GM19043 (cell line): ENCODE data around the gene KLF15.

Experiments
- ATAC-seq: cut with Tn5 transposase; IDR thresholded peaks from one replicate; pipeline ENCODE4 v1.9.1; 2021; ENCODE audit warnings: low read depth; ENCODE audit not compliant: unreplicated experiment

The KLF15 gene

DNA sequence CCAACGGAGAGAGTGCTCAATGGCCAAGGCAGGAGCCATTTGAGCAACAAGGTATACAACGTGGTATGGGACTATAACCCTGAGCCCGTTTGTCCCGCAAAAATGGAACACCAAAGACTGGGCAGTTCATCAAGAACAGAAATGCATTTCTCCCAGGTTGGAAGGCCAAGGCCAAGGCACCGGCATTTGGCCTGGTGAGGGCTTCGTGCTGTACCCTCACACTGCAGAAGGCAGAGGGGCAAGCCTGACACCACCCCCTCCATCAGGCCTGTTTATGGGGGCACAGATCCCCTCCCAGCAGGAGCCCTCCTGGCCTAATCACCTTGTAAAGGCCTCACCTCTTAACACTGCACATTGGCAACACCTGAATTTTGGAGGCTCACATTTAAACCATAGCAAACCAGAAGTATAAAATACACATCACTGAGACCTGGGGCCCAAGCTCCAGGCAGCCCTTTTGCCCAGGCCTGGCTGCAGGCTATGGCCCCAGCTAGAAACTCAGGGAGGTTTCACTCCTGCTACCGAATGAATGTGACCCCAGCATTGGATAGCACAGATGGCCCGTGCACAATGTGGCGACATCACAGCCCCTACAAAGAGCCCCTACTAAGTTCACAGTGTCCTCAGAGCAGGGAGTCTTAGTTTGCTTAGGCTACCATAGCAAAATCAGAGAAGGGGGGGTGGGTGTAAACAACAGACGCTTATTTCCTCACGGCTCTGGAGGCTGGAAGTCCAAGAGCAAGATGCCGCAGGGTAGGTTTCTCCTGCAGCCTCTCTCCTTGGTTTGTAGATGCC, 47.1 kb downstream of the KLF15 start:
- ATAC-seq, result no peak

DNA sequence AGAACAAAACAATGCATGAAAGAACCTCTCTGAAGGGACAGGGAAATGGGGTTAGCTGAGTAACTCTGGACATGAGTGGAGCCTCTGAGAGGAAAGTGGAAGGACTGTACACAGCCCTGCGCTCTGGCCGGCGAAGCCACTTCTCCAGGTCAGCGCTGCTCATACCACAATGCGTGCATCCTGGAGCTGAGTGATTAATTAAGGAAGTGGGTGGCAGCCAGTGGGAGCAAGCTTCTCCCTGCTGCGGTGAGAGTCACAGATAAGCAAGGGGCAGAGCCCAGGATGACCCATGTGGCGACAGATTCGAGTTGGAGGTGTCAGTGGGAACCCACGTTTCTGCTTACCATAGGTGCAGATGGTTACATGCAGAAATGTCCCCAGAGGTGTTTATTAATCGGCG, 48.0 kb downstream of the KLF15 start:
- no peak for ATAC-seq

DNA sequence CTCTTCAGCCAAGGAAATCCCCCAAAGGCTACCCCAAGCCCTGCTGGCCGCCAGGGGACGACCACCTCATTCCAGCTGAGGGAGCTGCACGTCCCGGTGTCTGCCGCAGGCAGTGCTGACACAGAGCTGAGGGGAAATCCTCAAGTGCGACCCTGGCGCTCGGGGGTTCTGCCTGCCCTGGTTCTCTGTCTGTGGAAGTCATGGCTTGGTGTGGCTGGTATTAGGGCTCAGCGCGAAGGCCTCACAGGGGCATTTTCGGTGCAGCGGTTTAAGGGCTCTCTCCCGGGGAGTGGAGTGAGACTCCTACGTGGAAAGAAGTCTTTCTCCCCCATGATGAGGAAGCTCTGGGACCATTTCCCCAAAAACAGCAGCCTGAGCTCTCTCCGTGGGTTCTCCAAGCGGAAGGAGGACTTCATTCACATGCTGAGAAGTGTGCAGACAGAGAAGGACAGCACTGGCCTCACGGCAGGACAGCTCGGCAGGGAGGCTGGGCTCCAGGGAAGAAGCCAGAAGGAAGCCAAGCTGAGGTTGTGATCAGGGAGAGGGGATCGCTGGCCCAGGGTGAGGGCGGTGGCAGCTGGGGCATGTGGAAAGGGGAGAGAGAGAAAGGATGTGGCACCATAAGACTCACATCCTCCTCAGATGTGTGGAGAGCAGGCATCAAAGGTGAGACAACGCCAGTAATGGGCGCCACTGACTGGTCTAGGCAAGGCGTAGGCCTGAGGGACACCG, 48.6 kb downstream of the KLF15 start:
- ATAC-seq, result no peak

DNA sequence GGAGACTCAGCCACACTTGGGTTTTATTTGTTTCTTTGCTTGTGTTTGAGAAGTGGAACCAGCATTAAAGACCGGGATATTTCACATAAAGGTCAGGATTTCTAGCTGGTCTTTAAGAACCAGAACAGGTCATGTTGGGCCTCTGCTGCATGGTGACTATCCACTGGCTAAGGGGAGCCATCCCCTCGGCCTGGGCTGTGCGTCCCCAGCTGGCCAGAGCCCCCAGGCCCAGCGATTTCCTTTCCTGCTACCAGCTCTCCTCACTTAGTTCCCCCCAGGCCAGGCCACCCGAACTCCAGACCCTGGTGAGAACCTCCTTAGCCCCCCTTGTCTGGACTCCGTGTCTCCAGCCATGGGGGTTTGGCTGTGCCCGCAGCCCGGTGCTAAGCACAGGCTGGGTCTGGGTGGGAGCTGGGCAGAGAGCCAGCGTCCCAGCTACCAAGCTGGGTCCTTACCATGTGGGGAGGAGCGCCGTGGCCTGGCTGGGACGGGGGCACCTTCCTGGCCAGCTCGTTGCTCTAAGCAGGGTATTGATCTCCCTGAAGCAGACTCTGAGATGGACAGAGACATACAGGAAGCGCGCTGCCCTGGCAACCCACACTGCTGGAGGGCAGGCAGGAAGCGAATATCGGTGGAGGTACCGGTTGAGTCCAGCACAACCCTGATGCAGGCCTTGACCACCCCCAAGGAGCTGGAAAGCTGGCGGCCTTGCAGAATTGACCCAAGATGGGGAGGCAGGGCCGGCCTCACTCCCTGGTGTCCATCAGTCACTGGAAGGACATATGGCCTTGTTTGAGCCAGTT, 49.4 kb downstream of the KLF15 start:
- no peak for ATAC-seq

DNA sequence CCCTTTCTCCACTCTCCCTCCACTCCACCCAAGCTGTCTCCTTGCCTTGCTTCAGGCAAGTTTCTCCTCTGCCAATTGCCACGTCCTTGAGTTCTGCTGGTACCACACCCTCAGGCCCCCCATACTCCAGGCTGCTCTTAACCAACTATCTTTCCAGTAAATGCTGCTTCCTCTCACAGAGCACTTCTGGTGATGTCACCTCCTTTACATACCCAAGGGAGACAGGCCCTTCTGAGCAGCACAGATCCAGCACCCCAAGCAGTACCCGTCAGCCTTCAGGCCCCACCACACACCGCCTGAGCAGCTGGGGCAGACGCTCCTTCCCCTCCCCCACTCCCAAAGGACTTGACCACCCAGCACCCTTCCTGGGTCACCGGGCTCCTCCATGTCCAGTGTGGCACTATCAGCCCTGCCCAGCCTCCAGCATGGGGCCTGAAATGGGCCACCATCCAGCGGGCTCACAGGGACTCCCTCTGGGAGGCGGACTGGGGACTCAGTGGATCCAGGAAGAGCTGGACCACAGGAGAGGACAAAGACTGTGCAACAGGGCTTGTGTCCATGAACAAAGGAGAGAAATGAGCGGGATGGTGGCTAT, 50.2 kb downstream of the KLF15 start:
- no peak for ATAC-seq

DNA sequence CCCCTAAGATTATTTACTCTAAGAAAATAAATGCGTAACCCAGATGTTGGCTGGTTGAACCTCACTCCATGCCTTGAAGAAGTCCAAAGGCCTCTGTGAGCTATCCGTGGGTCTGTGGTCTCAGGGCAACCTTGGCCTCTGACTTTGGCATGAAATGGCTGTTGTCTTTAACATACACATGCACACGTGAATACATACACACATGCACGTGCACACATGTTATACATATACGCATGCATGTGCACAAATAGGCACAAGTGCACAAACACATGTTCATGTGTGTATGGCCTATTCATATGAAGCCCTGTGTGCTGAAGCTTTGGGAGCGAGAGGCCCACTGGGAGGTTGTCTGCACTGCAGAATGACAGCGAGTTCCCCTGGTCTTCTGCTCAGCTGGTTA, 50.8 kb downstream of the KLF15 start:
- ATAC-seq, result no peak

DNA sequence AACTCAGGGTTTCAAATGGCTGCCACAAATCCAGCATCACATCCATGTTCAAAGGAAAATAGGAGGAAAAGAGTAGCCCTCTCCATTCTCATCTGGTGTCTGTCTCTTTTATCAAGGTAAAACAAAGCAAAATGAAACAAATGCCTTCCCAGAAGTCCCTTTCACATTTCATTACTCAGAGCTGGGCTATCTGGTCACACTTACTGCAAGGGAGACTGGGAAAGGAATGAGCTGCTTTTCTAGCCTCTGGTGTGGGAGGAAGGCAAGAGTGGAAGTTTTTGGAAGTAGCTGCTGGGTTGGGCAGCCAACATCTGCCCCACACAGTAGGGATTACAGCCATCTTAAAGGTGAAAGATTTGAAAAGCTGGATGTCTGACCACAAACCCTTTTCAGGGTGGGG, 51.8 kb downstream of the KLF15 start:
- no peak for ATAC-seq

DNA sequence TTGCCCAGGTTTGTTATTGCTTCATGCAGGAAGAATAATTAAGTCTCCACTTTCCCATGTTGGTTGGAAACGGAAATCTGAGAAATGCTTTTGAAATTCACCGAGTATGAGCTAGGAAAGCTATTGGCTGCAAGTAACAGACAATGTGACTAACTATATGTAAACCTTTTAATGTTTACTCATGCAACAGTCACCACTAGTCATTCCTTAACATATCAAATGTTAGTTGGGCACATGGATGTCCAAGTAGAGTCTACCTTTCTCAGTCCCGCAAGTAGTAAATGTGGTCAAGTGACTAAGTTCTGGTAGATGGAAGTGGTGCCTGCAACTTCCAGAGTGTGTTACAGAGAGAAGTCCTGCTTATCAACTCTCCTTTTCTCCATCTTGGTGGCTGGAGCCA, 52.5 kb downstream of the KLF15 start:
- ATAC-seq, result no peak

DNA sequence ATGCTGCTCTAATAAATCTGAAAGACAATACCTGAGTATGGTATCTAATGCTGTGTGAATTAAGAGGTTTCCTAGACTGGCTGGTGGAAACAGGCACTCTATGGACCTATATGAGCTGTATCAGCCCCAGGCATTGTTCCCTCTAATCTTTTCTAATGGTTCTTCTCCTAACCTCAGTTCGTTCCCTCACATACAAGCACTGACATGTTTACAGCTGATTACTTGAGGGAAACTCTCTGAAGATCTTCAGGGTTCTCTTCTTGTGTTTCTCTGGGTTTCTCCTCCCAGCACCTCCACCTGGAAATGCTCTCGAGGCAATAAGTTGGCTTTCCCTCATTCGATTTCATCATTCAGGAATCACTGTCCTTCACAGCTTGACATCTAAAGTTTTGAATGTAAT, 52.9 kb downstream of the KLF15 start:
- no peak for ATAC-seq

DNA sequence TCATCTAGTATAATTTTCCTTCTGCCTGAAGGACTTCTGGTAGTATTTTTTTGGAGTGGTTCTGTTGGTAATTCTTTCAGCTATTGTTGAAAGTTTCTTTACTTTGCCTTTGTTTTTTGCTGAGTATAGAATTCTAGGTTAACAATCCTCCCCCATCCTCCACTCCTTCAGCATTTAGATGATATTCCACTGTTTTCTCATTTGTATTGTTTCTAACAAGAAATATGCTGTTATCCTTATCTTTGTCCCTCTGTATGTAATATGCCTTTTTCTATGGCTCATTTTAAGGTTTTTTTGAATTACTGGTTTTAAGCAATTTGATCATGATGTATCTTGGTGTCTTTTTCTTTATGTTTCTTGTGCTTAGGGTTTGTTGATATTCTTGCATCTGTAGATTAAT, 53.9 kb downstream of the KLF15 start:
- no peak for ATAC-seq

DNA sequence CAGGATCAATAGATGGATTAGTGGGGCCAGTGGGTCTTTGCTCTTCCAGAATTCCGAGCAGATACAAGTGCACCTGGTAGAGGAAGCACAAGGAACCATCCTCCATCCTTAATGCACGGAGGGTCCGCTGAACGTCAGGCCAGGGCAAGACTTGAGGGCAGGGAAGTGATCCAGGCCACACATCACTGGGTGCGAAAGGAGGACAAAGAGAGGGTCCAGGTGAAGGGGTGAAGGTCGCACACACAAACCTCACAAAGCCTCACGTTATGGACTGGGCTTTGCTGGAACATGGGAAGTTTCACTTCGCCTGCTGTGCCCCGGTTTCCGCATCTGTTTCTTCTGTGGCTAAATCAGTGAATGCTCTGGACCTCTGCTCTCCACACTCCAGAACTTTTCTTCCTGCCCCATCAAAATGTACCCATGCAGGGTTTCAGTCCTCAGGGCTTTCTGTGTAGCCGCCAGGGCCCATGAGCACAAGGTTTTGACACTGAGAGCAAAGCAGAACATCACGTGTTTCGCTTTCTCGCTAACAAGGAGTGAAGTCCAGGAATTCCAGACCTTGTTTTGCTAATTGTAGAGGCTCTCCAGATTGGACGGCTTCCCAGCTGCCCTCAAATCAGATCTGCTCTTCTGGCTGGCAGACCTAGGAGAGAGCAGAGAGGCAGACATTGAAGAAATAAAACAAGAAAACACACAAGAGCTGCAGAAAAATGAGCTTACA, 56.3 kb downstream of the KLF15 start:
- ATAC-seq, result no peak

DNA sequence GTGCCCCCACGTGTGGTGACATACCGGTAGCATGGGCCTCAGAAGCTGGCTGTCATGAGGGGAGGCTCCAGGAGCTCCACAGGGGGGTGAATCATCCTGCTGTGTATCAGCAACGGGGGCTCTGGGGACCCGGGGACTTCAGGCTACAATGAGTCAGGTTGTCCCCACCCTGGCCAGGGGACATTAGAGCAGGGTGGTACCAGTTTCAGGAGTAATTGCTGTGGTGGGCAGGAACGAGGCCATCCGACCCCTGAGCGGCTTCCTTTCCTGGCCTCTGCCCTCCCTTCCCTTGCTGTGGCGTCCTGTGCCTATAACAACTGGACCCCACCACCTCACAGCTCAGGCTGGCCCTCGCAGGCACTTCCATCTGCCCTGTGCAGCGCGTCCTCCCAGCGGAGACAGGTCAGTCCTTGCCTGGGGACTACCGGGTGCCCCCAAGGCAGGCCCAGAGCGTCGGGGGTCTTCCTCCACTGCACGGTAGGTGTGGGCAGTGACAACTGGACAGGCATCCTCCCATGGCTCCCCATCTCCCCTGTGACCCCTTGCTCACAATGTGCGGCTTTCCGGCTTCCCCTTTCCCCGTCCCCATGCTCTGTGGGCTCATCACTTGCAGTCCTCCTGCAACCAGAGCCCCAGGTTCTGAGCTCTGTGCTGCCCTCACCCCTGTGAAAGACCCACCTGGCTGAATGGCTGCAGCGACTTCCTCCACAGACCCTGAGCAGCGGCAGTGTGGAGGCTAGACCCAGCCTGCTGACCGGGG, 57.0 kb downstream of the KLF15 start:
- ATAC-seq, result no peak

DNA sequence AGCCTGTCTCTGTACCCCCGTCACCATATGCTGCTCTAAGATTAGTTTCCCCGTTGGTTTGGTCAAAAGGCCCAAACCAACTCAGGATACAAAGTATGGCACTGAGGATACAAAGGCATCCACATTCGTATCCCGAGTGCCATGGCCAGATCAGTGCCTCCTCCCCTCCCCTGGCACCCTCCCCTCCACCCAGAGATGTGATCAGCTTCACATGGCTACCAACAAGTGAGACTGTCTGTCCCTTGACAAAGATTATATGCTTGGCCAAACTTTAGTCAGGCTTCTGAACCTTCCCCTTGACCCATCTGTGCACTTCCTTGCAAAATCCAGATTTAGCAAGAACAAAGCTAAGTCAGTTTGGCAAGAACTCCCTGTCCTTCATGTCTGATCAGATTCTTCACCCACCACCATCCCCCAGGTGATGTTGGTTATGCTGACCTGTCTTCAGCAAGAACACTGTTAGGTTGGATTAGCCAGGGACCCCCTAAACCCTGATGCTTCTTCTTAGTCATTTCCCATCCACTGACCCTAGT, 61.7 kb downstream of the KLF15 start:
- no peak for ATAC-seq

DNA sequence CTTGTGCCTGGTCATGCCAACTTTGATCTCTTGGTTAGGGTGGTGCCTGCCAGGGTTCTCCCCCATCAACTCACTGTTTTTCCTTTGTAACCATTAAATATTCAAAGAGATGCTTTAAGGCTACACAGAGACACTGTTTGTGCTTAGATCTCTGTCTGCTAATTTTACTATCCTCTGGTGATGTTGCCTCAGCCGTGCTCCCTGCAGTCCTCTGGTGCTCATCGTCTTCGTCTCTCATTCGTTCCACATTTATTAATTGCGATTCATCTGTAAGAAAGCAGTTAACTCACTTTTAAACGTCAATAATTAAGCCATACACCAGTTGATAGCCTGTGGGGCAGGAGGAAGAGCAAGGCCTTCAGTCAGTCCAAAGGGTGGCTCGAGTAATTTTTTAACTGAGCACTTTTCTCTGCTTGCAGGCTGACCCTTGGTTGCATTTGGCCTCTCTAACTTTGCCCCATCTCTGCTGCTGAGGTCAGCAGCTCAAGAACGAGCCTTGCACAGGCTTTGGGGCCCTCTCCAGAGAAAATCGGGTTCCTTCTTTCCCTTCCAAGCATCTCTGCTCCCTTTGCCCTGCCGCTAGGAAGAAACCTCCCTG, 62.9 kb downstream of the KLF15 start:
- ATAC-seq, result no peak

DNA sequence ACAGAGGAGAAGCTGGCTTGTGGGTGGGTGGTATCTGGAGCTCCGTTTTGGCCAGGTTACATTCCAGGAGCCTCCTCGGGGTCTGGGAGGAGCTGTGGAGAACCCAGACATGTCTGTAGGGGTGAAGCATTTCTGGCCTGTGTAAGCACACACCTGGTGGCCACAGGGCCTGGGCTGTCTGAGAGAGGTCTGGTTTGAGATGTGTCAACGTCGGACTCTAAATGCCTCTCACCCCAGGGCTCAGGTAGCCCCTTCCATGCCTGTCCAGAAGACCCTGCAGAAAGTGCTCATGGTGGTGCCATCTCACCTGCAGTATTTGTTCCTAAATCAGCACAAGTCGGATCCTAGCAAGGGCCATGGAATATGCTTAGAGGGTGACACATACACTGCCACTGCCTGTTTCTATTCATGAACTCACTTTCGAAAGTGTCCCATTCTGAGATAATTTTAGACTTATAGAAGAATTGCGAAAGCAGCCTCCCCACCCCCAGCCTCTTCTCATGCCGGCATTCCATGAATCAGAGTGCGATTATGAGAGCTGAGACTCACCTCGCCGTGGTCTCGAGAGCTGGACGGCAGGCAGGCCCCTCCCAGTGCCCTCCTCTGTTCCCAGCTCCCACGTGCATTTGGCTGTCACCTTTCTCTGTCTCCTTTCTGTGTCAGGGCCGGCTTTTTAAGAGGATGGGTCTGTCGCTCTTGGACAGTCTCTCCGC, 63.7 kb downstream of the KLF15 start:
- ATAC-seq, result no peak
